Stimulated activated effector memory CD8-positive, alpha-beta T cell treated with anti-CD3 and anti-CD28 coated beads, Interleukin-12 subunit alpha, Interleukin-12 subunit beta, amount 100 ng/mL, for 72 hours (primary cell): ENCODE measurements around the gene MTF2.
"Not testable (repeated sequence)": the region's sequence is repeated elsewhere in the genome, so short reads cannot be mapped to it uniquely, and the experiment has no call there.

Experiments
- ATAC-seq: fragments of 150-1000 bp; cut with Tn5 transposase; 2 replicates; pipeline ENCODE4 v1.10.0; 2021
- DNase-seq, 2 donors: peaks; one replicate each; pipeline ENCODE4 v3.0.0; 2021 to 2022; ENCODE audit warnings: low spot score in 2 of 2
- H3K27ac Mint-ChIP-seq: one replicate; pipeline ENCODE4 v1.8.0; 2022; ENCODE audit warnings: mild to moderate bottlenecking, mixed read lengths
- H3K36me3 Mint-ChIP-seq: one replicate; pipeline ENCODE4 v1.8.0; 2022; ENCODE audit warnings: mild to moderate bottlenecking, mixed read lengths
- H3K4me1 Mint-ChIP-seq: one replicate; pipeline ENCODE4 v1.8.0; 2022; ENCODE audit warnings: mixed read lengths
- H3K4me3 Mint-ChIP-seq: one replicate; pipeline ENCODE4 v1.8.0; 2022; ENCODE audit warnings: mild to moderate bottlenecking, mixed read lengths
- H3K9me3 Mint-ChIP-seq: one replicate; pipeline ENCODE4 v1.8.0; 2022; ENCODE audit warnings: mixed read lengths

The MTF2 gene

GRCh38 chr1:93078986-93079654 is at the start of gene MTF2:
Gene MTF2 (plus strand): TSS chr1:93079283. CDS start chr1:93079527, 244 bp downstream.
- DNase-seq (peak; percentile 89 to 96), ATAC-seq (peak; percentile 98)
- Mint-ChIP-seq H3K27ac (peak within 1 kb of the TSS; percentile 95), H3K4me3 (peak within 1 kb of the TSS; percentile 93), H3K9me3 (no peaks in the 10 kb centered on the region), H3K4me1 (peaks cover 29% of the 10 kb centered on the region), H3K36me3 (peaks cover 30% of the 10 kb centered on the region)

DNA sequence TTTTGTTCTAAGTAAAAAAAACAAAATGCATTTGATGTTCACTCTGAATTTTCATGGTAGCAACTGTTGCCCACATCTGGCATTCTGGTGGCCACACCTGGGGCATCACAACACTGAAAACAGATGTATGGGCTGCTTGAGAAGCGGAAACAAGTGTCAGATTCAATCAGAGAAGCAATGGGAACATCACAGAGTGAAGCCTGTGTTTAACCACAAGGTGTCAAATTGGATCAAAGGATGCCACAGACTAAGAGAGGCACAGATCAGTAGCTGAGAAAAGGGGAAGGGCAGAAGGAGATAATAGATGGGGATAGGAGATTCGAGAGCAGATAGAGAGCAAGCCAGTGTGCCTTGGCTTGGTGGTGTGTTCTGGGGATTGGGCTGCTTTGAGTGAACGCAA is 49.8 kb upstream of the MTF2 start:
- ATAC-seq = peak; percentile 19
- Mint-ChIP-seq H3K36me3 (no peaks in the 10 kb centered on the region), H3K27ac (no peak overlapping the region), H3K9me3 (no peaks in the 10 kb centered on the region), H3K4me1 (peaks cover 12% of the 10 kb centered on the region), H3K4me3 (no peak overlapping the region)
- no peak for DNase-seq

DNA sequence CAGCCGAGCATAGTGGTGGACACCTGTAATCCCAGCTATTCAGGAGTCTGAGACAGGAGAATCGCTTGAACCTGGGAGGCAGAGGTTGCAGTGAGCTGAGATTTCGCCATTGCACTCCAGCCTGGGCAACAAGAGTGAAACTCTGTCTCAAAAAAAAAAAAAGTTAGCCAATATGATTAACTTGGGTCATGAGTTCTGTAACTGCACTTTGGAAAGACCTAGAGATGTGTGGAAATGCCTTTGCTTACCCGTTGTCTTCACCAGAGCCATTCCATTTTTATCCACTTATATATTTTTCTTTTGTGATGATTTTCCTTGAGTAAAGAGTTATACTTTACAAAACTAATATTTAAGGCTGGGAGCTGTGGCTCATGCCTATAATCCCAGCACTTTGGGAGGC is 48.9 kb upstream of the MTF2 start:
- not testable (repeated sequence) for H3K36me3 Mint-ChIP-seq, DNase-seq, H3K9me3 Mint-ChIP-seq, H3K27ac Mint-ChIP-seq, ATAC-seq, H3K4me3 Mint-ChIP-seq
- H3K4me1 Mint-ChIP-seq = peaks cover 12% of the 10 kb centered on the region

- no peaks in the 10 kb centered on the region for H3K36me3 Mint-ChIP-seq
- ATAC-seq (no peak), DNase-seq (no peak)
- no peak overlapping the region for H3K27ac Mint-ChIP-seq
- H3K9me3 Mint-ChIP-seq = no peaks in the 10 kb centered on the region
- H3K4me3 Mint-ChIP-seq = no peak overlapping the region
- H3K4me1 Mint-ChIP-seq = peaks cover 12% of the 10 kb centered on the region
These were observed 47.4 kb upstream of the MTF2 start for GRCh38 chr1:93031711-93032110.

GRCh38 chr1:93033029-93033428 is 46.1 kb upstream of the MTF2 start:
- no peak overlapping the region for H3K4me3 Mint-ChIP-seq
- peaks cover 12% of the 10 kb centered on the region for H3K4me1 Mint-ChIP-seq
- H3K9me3 Mint-ChIP-seq = no peaks in the 10 kb centered on the region
- H3K36me3 Mint-ChIP-seq = no peaks in the 10 kb centered on the region
- no peak overlapping the region for H3K27ac Mint-ChIP-seq
- DNase-seq (no peak), ATAC-seq (no peak)

- no peak overlapping the region for H3K4me3 Mint-ChIP-seq
- peaks cover 12% of the 10 kb centered on the region for H3K4me1 Mint-ChIP-seq
- H3K9me3 Mint-ChIP-seq = no peaks in the 10 kb centered on the region
- H3K27ac Mint-ChIP-seq = no peak overlapping the region
- ATAC-seq = no peak
- DNase-seq = no peak
- no peaks in the 10 kb centered on the region for H3K36me3 Mint-ChIP-seq
These were observed 45.3 kb upstream of the MTF2 start for GRCh38 chr1:93033785-93034184.

GRCh38 chr1:93034397-93034796 is 44.7 kb upstream of the MTF2 start:
- H3K4me3 Mint-ChIP-seq = no peak overlapping the region
- no peak overlapping the region for H3K27ac Mint-ChIP-seq
- DNase-seq (no peak), ATAC-seq (no peak)
- H3K9me3 Mint-ChIP-seq = no peaks in the 10 kb centered on the region
- H3K4me1 Mint-ChIP-seq = peaks cover 7% of the 10 kb centered on the region
- no peaks in the 10 kb centered on the region for H3K36me3 Mint-ChIP-seq

DNA sequence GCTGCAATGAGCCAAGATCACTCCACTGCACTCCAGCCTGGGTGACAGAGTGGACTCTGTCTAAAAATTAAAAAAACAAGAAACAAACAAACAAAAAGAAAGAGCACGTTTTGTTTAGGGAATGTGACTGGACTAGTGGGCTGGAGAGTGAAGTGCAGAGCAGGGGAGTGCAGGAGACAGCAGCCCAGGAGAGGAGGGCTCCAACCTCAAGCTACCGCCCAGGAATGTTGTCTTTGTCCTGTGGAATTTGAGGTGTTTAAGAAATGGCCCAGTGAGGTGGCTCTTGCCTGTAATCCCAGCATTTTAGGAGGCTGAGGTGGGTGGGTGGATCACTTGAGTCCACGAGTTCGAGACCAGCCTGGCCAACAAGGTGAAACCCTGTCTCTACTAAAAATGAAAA is 42.4 kb upstream of the MTF2 start:
- Mint-ChIP-seq H3K9me3 (no peaks in the 10 kb centered on the region), H3K4me3 (no peak overlapping the region), H3K27ac (no peak overlapping the region), H3K4me1 (peaks cover 7% of the 10 kb centered on the region), H3K36me3 (no peaks in the 10 kb centered on the region)
- ATAC-seq (no peak), DNase-seq (no peak)

- H3K36me3 Mint-ChIP-seq = no peaks in the 10 kb centered on the region
- no peaks in the 10 kb centered on the region for H3K9me3 Mint-ChIP-seq
- H3K27ac Mint-ChIP-seq = peak overlapping the region; percentile 70
- H3K4me3 Mint-ChIP-seq = peak overlapping the region; percentile 54
- H3K4me1 Mint-ChIP-seq = peaks cover 8% of the 10 kb centered on the region
- peak; percentile 97 for ATAC-seq
- DNase-seq = peak; percentile 10 to 69
These were observed 36.7 kb upstream of the MTF2 start for GRCh38 chr1:93042187-93043056.

DNA sequence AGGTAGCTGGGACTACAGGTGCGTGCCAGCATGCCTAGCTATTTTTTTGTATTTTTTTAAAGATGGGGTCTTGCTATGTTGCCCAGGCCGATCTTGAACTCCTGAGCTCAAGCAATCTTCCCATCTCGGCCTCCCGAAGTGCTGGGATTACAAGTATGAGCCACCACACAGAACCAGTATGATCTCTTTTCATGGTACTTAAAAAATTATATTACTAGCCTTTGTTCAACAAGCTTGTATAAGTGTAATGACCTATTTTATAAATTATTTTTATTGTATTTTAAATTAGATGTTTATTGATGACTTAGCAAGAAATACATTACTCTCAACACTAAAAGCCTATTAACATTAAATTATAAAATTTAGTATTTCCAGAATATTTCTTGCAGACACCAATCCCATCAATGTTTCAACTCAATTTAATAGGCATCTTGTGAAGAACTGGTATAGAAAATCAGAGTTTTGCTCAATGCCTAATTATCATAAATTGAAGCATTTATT is 36.0 kb upstream of the MTF2 start:
- Mint-ChIP-seq H3K9me3 (no peaks in the 10 kb centered on the region), H3K4me1 (peaks cover 8% of the 10 kb centered on the region), H3K4me3 (peak overlapping the region; percentile 54), H3K27ac (peak overlapping the region; percentile 70), H3K36me3 (no peaks in the 10 kb centered on the region)
- ATAC-seq (no peak), DNase-seq (no peak)

DNA sequence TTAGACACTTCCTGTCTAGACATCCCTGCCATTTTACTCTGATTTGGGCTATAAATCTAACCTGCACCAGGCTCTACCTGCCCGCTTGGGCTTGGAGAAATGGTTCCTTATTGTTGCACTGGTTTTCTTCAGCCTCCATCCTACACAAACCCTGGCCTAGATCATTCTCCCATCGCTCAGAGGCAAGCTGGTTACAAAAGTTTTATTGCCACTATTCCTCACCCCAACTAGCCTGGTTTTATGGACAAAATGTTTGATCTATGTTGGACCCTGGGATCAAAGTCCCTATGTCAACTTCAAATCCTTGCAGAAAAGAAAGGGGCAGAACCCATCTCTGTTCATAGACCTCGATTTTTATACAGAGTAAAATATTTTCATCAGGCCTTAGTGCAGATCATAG is 31.5 kb upstream of the MTF2 start:
- Mint-ChIP-seq H3K4me1 (no peaks in the 10 kb centered on the region), H3K36me3 (no peaks in the 10 kb centered on the region), H3K4me3 (no peak overlapping the region), H3K27ac (no peak overlapping the region), H3K9me3 (no peaks in the 10 kb centered on the region)
- ATAC-seq = no peak
- DNase-seq = no peak

DNA sequence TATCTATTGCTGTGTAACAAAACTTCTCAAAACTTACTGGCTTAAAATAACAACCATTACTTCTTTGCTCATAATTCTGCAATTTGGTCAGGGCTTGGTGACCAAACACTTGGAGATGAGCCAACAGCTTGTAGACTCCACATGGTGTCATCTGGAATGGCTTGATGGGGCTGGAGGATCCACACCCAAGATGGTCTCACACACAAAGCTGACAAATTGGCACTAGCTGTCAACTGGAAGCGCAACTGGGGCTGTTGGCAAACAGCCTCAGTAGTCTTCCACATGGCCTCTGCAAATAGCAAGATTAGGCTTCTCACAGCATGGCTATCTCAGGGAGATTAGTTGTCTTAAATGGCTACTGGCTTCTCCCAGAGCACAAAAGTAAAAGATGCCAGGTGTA is 27.1 kb upstream of the MTF2 start:
- Mint-ChIP-seq H3K4me1 (no peaks in the 10 kb centered on the region), H3K9me3 (no peaks in the 10 kb centered on the region), H3K27ac (no peak overlapping the region), H3K4me3 (no peak overlapping the region), H3K36me3 (no peaks in the 10 kb centered on the region)
- DNase-seq (no peak), ATAC-seq (no peak)

GRCh38 chr1:93056214-93056613 is 22.9 kb upstream of the MTF2 start:
- Mint-ChIP-seq H3K9me3 (no peaks in the 10 kb centered on the region), H3K36me3 (no peaks in the 10 kb centered on the region), H3K4me1 (no peaks in the 10 kb centered on the region), H3K4me3 (no peak overlapping the region), H3K27ac (no peak overlapping the region)
- no peak for DNase-seq
- no peak for ATAC-seq

DNA sequence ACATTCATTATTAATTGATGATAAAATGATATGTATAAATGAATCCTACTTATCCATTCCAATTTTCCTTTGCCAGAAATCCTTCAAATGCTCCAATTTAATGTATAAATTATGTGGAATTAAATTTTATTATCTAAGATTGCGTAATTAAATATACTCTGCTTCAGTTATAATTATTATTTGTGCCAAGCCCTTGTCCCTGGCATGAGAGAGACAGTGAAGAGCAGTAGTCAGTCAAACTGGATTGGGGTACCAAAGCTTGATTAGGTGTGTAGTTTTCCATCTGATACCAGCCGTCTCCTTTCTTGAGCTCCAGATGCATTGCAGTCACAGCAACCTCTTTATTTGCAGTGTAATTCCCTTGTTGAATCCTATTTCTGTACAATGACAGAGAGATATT is 22.4 kb upstream of the MTF2 start:
- H3K4me3 Mint-ChIP-seq = no peak overlapping the region
- DNase-seq (no peak), ATAC-seq (no peak)
- H3K36me3 Mint-ChIP-seq = no peaks in the 10 kb centered on the region
- no peak overlapping the region for H3K27ac Mint-ChIP-seq
- H3K9me3 Mint-ChIP-seq = no peaks in the 10 kb centered on the region
- no peaks in the 10 kb centered on the region for H3K4me1 Mint-ChIP-seq

DNA sequence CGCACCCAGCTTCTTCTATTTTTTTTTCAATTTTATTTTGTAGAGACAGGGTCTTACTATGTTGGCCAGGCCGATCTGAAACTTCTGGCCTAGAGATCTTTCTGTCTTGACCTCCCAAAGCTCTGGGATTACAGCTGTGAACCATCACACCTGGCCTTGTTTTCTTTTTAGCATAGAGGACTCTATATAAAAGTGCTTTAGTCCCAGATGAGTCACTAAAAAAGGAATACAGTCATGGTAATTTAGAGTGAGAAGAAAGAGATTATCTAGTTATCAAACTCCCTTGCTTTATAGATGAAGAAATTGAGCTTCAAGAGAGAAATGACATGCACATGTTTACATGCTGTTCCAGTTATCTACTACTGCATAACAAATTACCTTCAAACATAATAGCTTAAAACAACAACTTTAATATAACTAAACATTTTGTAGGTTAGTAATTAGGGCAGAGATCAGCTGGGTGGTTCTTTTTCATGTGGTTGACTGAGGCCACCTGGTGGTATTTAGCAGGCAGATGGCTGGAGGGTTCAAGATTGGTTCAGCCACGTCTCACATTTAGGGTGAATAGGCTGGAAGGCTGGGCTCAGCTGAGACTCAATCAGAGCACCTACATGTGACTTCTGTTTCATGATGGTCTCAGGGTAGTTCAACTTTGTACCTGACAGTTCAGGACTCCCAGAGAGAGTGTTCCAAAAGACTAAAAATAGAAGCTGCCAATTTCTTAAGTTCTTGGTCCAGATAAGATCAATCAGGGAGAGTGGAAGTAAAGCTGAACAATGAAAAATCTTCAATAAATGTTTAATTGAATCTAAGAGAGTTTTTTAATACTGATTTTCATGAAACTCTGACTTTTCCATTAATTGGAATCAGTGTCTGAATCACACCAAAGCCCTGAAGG is 16.9 kb upstream of the MTF2 start:
- Mint-ChIP-seq H3K4me1 (no peaks in the 10 kb centered on the region), H3K27ac (no peak overlapping the region), H3K9me3 (no peaks in the 10 kb centered on the region), H3K36me3 (no peaks in the 10 kb centered on the region), H3K4me3 (no peak overlapping the region)
- peak; percentile 9 to 53 for DNase-seq
- ATAC-seq = peak; percentile 88
